Endothelial cell of umbilical vein (primary cell): Measurements from ENCODE around the gene SLC39A11. TPM values are rescaled to one million over a fixed set of nuclear protein-coding genes. Genes with fewer than 3 reads are reported as not detected.

Source experiments
- BruUV-seq: library from RNA; stranded (reverse); fragments of 400-500 nt; replicated peaks from 2 replicates; lab custom pipeline; 2021; lab: Mats Ljungman, UMichigan
- CTCF ChIA-PET: fragments of 300-600, 350-600 bp; sonication (Branson Sonifier 250); formaldehyde crosslinking; loops from one replicate; lab custom pipeline; 2021; ENCODE audit warnings: antibody characterized with exemption, inconsistent platforms; lab: Charles Lee
- POLR2A ChIA-PET: fragments of 300-600, 350-600 bp; sonication (Branson Sonifier 250); formaldehyde crosslinking; loops from one replicate; lab custom pipeline; 2021; ENCODE audit warnings: antibody characterized with exemption, inconsistent platforms; lab: Charles Lee
- DNase-seq: peaks from one replicate; pipeline ENCODE4 v3.0.0-alpha.2; 2011; ENCODE audit warnings: low read depth, low spot score
- FAIRE-seq: peaks from 2 replicates; lab custom pipeline; 2011; peaks lifted over from hg19 to GRCh38; lab: Jason Lieb, UNC
- H2AFZ ChIP-seq: 2 replicates; pipeline ENCODE4 v1.6.0; 2012; ENCODE audit warnings: low read depth, low read length, control low read depth, inconsistent platforms
- H3K27ac ChIP-seq: 2 replicates; pipeline ENCODE4 v1.5.1; 2011; ENCODE audit warnings: low read depth, mild to moderate bottlenecking, control low read depth, low read length, moderate library complexity; ENCODE audit not compliant: insufficient read depth
- H3K27me3 ChIP-seq, 2 experiments: 2 replicates each; pipeline versions ENCODE4 v1.6.0 to v1.6.1; 2011; ENCODE audit warnings: low read length in 2 of 2, mixed read lengths in 1 of 2; ENCODE audit not compliant: control insufficient read depth in 2 of 2, insufficient read depth in 2 of 2
- H3K36me3 ChIP-seq, 2 experiments: 2 replicates in 1 of 2; 3 replicates in 1 of 2; pipeline ENCODE4 v1.5.1; 2011; ENCODE audit warnings: low read length in 2 of 2, mild to moderate bottlenecking in 1 of 2, moderate library complexity in 1 of 2; ENCODE audit not compliant: control insufficient read depth in 2 of 2, insufficient read depth in 2 of 2; ENCODE audit errors: extremely low read depth in 1 of 2
- H3K4me1 ChIP-seq: 3 replicates; pipeline ENCODE4 v1.5.1; 2011; ENCODE audit warnings: mild to moderate bottlenecking, low read length; ENCODE audit not compliant: control insufficient read depth, insufficient read depth; ENCODE audit errors: extremely low read depth
- H3K4me2 ChIP-seq: 2 replicates; pipeline ENCODE4 v1.6.1; 2011; ENCODE audit warnings: low read length, control low read depth, mixed read lengths; ENCODE audit not compliant: insufficient read depth
- H3K4me3 ChIP-seq, 3 experiments: fragments of 200-600 bp in 1 of 3; sonication (generic), shearing (Covaris generic) in 1 of 3; replicated peaks in 1 of 3; 2 replicates each; pipeline ENCODE4 v1.5.1; 2011 to 2016; ENCODE audit warnings: control low read depth in 3 of 3, low read length in 3 of 3, mild to moderate bottlenecking in 2 of 3, inconsistent platforms in 1 of 3, low read depth in 1 of 3, moderate library complexity in 1 of 3; ENCODE audit not compliant: insufficient read depth in 1 of 3
- H3K79me2 ChIP-seq: 2 replicates; pipeline ENCODE4 v1.6.0; 2012; ENCODE audit warnings: low read length, inconsistent platforms; ENCODE audit not compliant: control insufficient read depth, insufficient read depth
- H3K9ac ChIP-seq: replicated peaks from 2 replicates; pipeline ENCODE3; 2011; ENCODE audit warnings: low read length, control low read depth; ENCODE audit not compliant: insufficient read depth; ENCODE audit errors: extremely low read depth
- H3K9me1 ChIP-seq: replicated peaks from 3 replicates; pipeline ENCODE4 v1.6.0; 2011; ENCODE audit warnings: mild to moderate bottlenecking, low read length; ENCODE audit not compliant: control insufficient read depth, insufficient read depth; ENCODE audit errors: extremely low read depth
- H3K9me3 ChIP-seq: replicated peaks from 2 replicates; pipeline ENCODE4 v1.5.1; 2012; ENCODE audit warnings: low read length, inconsistent platforms; ENCODE audit not compliant: control insufficient read depth, insufficient read depth
- H4K20me1 ChIP-seq: replicated peaks from 2 replicates; pipeline ENCODE3; 2011; ENCODE audit warnings: mild to moderate bottlenecking, low read length; ENCODE audit not compliant: control insufficient read depth, insufficient read depth; ENCODE audit errors: extremely low read depth
- CTCF ChIP-seq, 2 donors: IDR thresholded peaks; 1 replicate in 1 of 2; 2 replicates in 1 of 2; pipeline ENCODE4 v1.5.1; 2011; ENCODE audit warnings: low read length in 2 of 2, mild to moderate bottlenecking in 2 of 2, moderate library complexity in 2 of 2, control low read depth in 1 of 2, inconsistent platforms in 1 of 2, low read depth in 1 of 2; ENCODE audit not compliant: insufficient read depth in 1 of 2; ENCODE audit errors: extremely low read depth in 1 of 2
- EZH2 ChIP-seq: IDR thresholded peaks from 2 replicates; pipeline ENCODE4 v1.6.1; 2012; ENCODE audit warnings: borderline replicate concordance, low read depth, mild to moderate bottlenecking, moderate library complexity, low read length, inconsistent platforms; ENCODE audit not compliant: severe bottlenecking
- FOS ChIP-seq: IDR thresholded peaks from 2 replicates; pipeline ENCODE4 v1.6.1; 2011; ENCODE audit warnings: mild to moderate bottlenecking, low read length, moderate library complexity, borderline replicate concordance; ENCODE audit not compliant: insufficient read depth
- GATA2 ChIP-seq: IDR thresholded peaks from 2 replicates; pipeline ENCODE4 v1.7.0; 2011; ENCODE audit warnings: low read depth, mild to moderate bottlenecking, moderate library complexity, mixed read lengths, low read length; ENCODE audit not compliant: insufficient read length, insufficient read depth
- JUN ChIP-seq: IDR thresholded peaks from 2 replicates; pipeline ENCODE4 v1.6.1; 2011; ENCODE audit warnings: borderline replicate concordance, low read depth; ENCODE audit not compliant: insufficient read length, insufficient read depth
- MAX ChIP-seq: IDR thresholded peaks from 2 replicates; pipeline ENCODE4 v1.6.1; 2011; ENCODE audit not compliant: insufficient read depth, insufficient read length
- MYC ChIP-seq: IDR thresholded peaks from one replicate; pipeline ENCODE4 v1.6.1; 2011; ENCODE audit warnings: mild to moderate bottlenecking, low read depth, low read length
- POLR2A ChIP-seq: IDR thresholded peaks from 2 replicates; pipeline ENCODE4 v1.6.1; 2012; ENCODE audit warnings: low read depth, mild to moderate bottlenecking, control low read depth, low read length
- POLR2AphosphoS5 ChIP-seq: IDR thresholded peaks from 2 replicates; pipeline ENCODE4 v1.6.1; 2012; ENCODE audit warnings: low read depth, mild to moderate bottlenecking, control low read depth, low read length, moderate library complexity; ENCODE audit not compliant: insufficient read depth
- dilution Hi-C: fragments of 300-500 bp; cut with MboI; formaldehyde crosslinking; loops from one replicate; pipeline ENCODE4 v1.15.0; 2019; ENCODE audit warnings: low sequenced_read_pairs; ENCODE audit not compliant: extremely low pct_ligation_motif_present
- intact Hi-C: fragments of 100-400 bp; cut with micrococcal nuclease; formaldehyde crosslinking; loops from one replicate; pipeline ENCODE4 v1.10.0; 2022
- polyA plus RNA-seq, 4 experiments: library from polyadenylated mRNA; depleted of rRNA in 3 of 4; stranded (reverse) in 3 of 4; unstranded in 1 of 4; fragments of >200 nt; gene quantifications; 2 replicates each; pipeline versions ENCODE4 v1.2.1 to v1.2.3, GENCODE V29; 2011 to 2012; ENCODE audit warnings: missing spikeins in 1 of 4
- total RNA-seq: library from RNA; stranded (reverse); gene quantifications from 2 replicates; pipeline ENCODE4 v1.2.3, GENCODE V29; 2021

SLC39A11 gene
- total and polyA plus RNA-seq, 2 donors (not counting 3 experiments of a cell fraction or from before 2014, with no cell fraction given): 8.1 to 11.9 TPM

- Histone ChIP-seq H3K27ac (no peak overlapping the region), H3K9me3 (no peaks in the 10 kb centered on the region), H2AFZ (no peak overlapping the region), H3K4me1 (no peaks in the 10 kb centered on the region), H3K4me3 (no peak overlapping the region), H3K9ac (no peak overlapping the region), H3K36me3 (no peaks in the 10 kb centered on the region), H4K20me1 (no peaks in the 10 kb centered on the region), H3K9me1 (no peaks in the 10 kb centered on the region), H3K27me3 (no peaks in the 10 kb centered on the region), H3K4me2 (no peak overlapping the region), H3K79me2 (no peaks in the 10 kb centered on the region)
- no TSS peak for BruUV-seq
- ChIA-PET POLR2A (no interaction called here), CTCF (no interaction called here)
- DNase-seq: no peak
- dilution Hi-C loops: no loop called here
- FAIRE-seq: no peak
- intact Hi-C loops: no loop called here
- TF ChIP-seq JUN (no peak), MAX (no peak), GATA2 (no peak), CTCF (IDR thresholded peaks at IDR 0.05; ENCODE audit: extremely low read depth in 1 of 2, insufficient read depth in 1 of 2, low read depth in 1 of 2, low read length in 2 of 2) (no peak), EZH2 (no peak), FOS (no peak), POLR2A (no peak), POLR2AphosphoS5 (no peak), MYC (no peak)
Measured at GRCh38 chr17:72946696-72947095, 145.8 kb downstream of the SLC39A11 start.
